Measurements from ENCODE around the gene LIPG.

LIPG gene

DNA sequence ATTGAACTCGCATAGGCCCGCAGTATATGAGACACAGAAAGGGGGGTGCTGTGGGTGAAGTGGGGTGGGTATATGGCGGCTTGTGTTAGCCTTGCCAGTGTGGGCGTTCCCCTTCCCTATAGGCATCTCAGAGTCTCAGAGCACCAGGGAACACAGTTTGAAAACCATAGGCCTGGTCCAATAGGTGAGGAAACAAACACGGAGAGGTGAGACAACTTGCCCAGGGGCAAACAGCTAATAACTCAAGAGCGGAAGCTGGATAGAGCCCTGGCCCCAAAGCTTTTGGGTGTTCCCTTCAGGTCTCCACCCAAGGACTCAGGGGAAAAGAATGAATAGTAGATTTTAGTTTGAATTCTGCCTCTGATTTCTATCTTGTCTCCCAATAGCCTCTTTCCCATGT lies 7.9 kb downstream of the LIPG start:
- H4K20me1 ChIP-seq (ENCODE audit: insufficient read depth, low read length, poor library complexity, severe bottlenecking): no peaks in the 10 kb centered on the region
- H3K27me3 ChIP-seq (ENCODE audit: insufficient read depth, low read length, poor library complexity, severe bottlenecking): no peaks in the 10 kb centered on the region
- H3K9me2 ChIP-seq (replicated peaks; ENCODE audit: low read depth, low read length): no peaks in the 10 kb centered on the region
- H3F3A ChIP-seq (ENCODE audit: low read depth): no peaks in the 10 kb centered on the region
- no peak overlapping the region for H3K9ac ChIP-seq (ENCODE audit: low read depth, low read length, poor library complexity, severe bottlenecking)
- no peaks in the 10 kb centered on the region for H3K4me1 ChIP-seq (ENCODE audit: insufficient read depth, low read length, poor library complexity, severe bottlenecking)
- TF ChIP-seq, protein P1, sequence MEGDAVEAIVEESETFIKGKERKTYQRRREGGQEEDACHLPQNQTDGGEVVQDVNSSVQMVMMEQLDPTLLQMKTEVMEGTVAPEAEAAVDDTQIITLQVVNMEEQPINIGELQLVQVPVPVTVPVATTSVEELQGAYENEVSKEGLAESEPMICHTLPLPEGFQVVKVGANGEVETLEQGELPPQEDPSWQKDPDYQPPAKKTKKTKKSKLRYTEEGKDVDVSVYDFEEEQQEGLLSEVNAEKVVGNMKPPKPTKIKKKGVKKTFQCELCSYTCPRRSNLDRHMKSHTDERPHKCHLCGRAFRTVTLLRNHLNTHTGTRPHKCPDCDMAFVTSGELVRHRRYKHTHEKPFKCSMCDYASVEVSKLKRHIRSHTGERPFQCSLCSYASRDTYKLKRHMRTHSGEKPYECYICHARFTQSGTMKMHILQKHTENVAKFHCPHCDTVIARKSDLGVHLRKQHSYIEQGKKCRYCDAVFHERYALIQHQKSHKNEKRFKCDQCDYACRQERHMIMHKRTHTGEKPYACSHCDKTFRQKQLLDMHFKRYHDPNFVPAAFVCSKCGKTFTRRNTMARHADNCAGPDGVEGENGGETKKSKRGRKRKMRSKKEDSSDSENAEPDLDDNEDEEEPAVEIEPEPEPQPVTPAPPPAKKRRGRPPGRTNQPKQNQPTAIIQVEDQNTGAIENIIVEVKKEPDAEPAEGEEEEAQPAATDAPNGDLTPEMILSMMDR (conservative IDR thresholded peaks at IDR 0.05; ENCODE audit: low read length): no peak
- no peak for TF ChIP-seq EZH2phosphoT487 (IDR thresholded peaks at IDR 0.05; ENCODE audit: borderline replicate concordance)
- H3K9me3 ChIP-seq (ENCODE audit: insufficient read depth, low read depth, low read length): no peaks in the 10 kb centered on the region
- H3K4me2 ChIP-seq (ENCODE audit: low read depth, low read length, poor library complexity, severe bottlenecking): no peak overlapping the region
- no peaks in the 10 kb centered on the region for H3K79me2 ChIP-seq (ENCODE audit: insufficient read depth, low read length)
- no peak overlapping the region for H2AFZ ChIP-seq (ENCODE audit: low read length)
- H3K36me3 ChIP-seq (ENCODE audit: insufficient read depth, low read length): no peaks in the 10 kb centered on the region
- no peak overlapping the region for H3K4me3 ChIP-seq (ENCODE audit: low read length, poor library complexity, severe bottlenecking)

DNA sequence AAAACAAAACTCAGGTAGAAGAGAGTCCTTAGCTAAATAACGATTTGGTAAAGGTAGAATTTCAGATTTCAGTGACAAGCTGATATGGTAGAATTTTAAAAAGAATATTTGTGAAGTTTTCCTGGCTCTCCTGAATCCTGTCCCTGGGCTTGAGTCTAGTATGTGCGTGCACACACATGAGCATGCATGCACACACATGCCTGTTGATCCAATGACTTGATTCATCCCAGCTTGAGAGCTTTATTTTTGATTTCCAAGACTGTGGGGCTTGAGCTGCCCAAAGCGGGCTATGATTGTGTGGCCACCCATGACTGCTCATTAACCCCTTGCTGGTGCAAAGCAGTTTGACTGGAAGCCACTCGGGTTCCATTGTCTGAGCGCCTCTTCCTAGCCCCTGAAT lies 9.0 kb downstream of the LIPG start:
- no peak overlapping the region for H3K4me3 ChIP-seq (ENCODE audit: low read length, poor library complexity, severe bottlenecking)
- H3K27me3 ChIP-seq (ENCODE audit: insufficient read depth, low read length, poor library complexity, severe bottlenecking): no peaks in the 10 kb centered on the region
- H3K4me1 ChIP-seq (ENCODE audit: insufficient read depth, low read length, poor library complexity, severe bottlenecking): no peaks in the 10 kb centered on the region
- H3K4me2 ChIP-seq (ENCODE audit: low read depth, low read length, poor library complexity, severe bottlenecking): no peak overlapping the region
- no peaks in the 10 kb centered on the region for H4K20me1 ChIP-seq (ENCODE audit: insufficient read depth, low read length, poor library complexity, severe bottlenecking)
- H2AFZ ChIP-seq (ENCODE audit: low read length): no peak overlapping the region
- no peaks in the 10 kb centered on the region for H3K9me3 ChIP-seq (ENCODE audit: insufficient read depth, low read depth, low read length)
- H3F3A ChIP-seq (ENCODE audit: low read depth): no peaks in the 10 kb centered on the region
- no peaks in the 10 kb centered on the region for H3K79me2 ChIP-seq (ENCODE audit: insufficient read depth, low read length)
- H3K36me3 ChIP-seq (ENCODE audit: insufficient read depth, low read length): no peaks in the 10 kb centered on the region
- no peak overlapping the region for H3K9ac ChIP-seq (ENCODE audit: low read depth, low read length, poor library complexity, severe bottlenecking)
- no peaks in the 10 kb centered on the region for H3K9me2 ChIP-seq (replicated peaks; ENCODE audit: low read depth, low read length)
- no peak for TF ChIP-seq EZH2phosphoT487 (IDR thresholded peaks at IDR 0.05; ENCODE audit: borderline replicate concordance)
- TF ChIP-seq, protein P1 (conservative IDR thresholded peaks at IDR 0.05; ENCODE audit: low read length): no peak

DNA sequence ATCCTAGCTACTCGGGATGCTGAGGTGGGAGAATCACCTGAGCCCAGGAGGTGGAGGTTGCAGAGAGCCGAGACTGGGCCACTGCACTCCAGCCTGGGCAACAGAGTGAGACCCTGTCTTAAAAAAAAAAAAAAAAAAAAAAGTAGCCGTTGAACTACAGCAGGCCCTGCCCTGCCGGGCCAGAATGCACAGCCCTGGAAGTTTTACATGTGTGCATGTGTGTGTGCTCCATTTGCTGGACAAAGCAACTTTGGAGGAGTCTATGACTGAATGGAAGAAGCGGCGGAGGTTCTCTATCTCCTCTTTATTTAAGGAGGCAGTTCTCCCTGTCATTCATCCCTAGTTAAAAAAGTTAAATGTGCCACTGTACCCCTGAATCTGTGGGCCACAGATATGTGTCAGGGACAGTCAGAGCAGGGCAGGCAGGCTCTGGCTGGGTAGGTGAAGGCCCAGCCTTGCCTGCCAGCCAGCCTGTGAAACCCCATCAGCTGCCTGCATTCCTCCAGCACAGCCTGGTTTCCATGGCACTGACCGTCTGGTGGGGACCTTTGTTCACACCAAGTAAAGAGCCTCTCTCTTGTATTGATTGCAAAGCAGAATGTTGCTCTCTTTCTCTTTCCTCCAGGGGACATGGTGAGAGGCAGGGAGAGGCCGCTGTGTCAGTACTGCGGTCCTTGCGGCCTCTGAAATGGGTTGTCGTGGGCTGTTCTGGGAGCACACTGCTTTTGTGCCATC lies 10.9 kb downstream of the LIPG start:
- H3K4me1 ChIP-seq (ENCODE audit: insufficient read depth, low read length, poor library complexity, severe bottlenecking): no peaks in the 10 kb centered on the region
- H3F3A ChIP-seq (ENCODE audit: low read depth): no peaks in the 10 kb centered on the region
- H3K9me3 ChIP-seq (ENCODE audit: insufficient read depth, low read depth, low read length): no peaks in the 10 kb centered on the region
- no peak overlapping the region for H3K9ac ChIP-seq (ENCODE audit: low read depth, low read length, poor library complexity, severe bottlenecking)
- H3K4me2 ChIP-seq (ENCODE audit: low read depth, low read length, poor library complexity, severe bottlenecking): no peak overlapping the region
- H3K9me2 ChIP-seq (replicated peaks; ENCODE audit: low read depth, low read length): no peaks in the 10 kb centered on the region
- H3K27me3 ChIP-seq (ENCODE audit: insufficient read depth, low read length, poor library complexity, severe bottlenecking): no peaks in the 10 kb centered on the region
- H2AFZ ChIP-seq (ENCODE audit: low read length): no peak overlapping the region
- no peak overlapping the region for H3K4me3 ChIP-seq (ENCODE audit: low read length, poor library complexity, severe bottlenecking)
- H4K20me1 ChIP-seq (ENCODE audit: insufficient read depth, low read length, poor library complexity, severe bottlenecking): no peaks in the 10 kb centered on the region
- H3K36me3 ChIP-seq (ENCODE audit: insufficient read depth, low read length): no peaks in the 10 kb centered on the region
- no peaks in the 10 kb centered on the region for H3K79me2 ChIP-seq (ENCODE audit: insufficient read depth, low read length)
- TF ChIP-seq EZH2phosphoT487 (IDR thresholded peaks at IDR 0.05; ENCODE audit: borderline replicate concordance): no peak
- TF ChIP-seq, protein P1 (conservative IDR thresholded peaks at IDR 0.05; ENCODE audit: low read length): no peak
